OCI-LY3 (cell line): ENCODE measurements around the gene SHMT1.

Experiments used
- H2AFZ ChIP-seq: fragments of 200-600, 300-600 bp; shearing (Covaris generic); 2 replicates; pipeline ENCODE4 v1.6.0; 2014; ENCODE audit warnings: antibody characterized with exemption, low read depth, low read length
- H3K27ac ChIP-seq: fragments of 200-600, 300-600 bp; sonication (generic); 2 replicates; pipeline ENCODE4 v1.5.1; 2014; ENCODE audit warnings: mild to moderate bottlenecking, low read length, moderate library complexity, mixed read lengths
- H3K27me3 ChIP-seq: fragments of 200-600, 300-600 bp; sonication (generic); 2 replicates; pipeline ENCODE4 v1.6.1; 2014; ENCODE audit warnings: low read depth, low read length, mixed read lengths
- H3K36me3 ChIP-seq: fragments of 200-600, 300-600 bp; sonication (generic); replicated peaks from 2 replicates; pipeline ENCODE3; 2014; ENCODE audit warnings: low read depth, low read length, mixed read lengths
- H3K4me1 ChIP-seq: fragments of 300-600, 200-600 bp; sonication (generic); 2 replicates; pipeline ENCODE4 v1.6.1; 2014; ENCODE audit warnings: low read length, mixed read lengths
- H3K4me2 ChIP-seq: fragments of 200-600, 300-600 bp; sonication (generic); 2 replicates; pipeline ENCODE4 v1.6.1; 2014; ENCODE audit warnings: low read length, mixed read lengths
- H3K4me3 ChIP-seq: fragments of 300-600, 200-600 bp; sonication (generic); 2 replicates; pipeline ENCODE4 v1.5.1; 2014; ENCODE audit warnings: antibody characterized with exemption, mild to moderate bottlenecking, low read length, moderate library complexity
- H3K79me2 ChIP-seq: fragments of 300-600, 200-600 bp; shearing (Covaris generic); 2 replicates; pipeline ENCODE4 v1.6.1; 2014; ENCODE audit warnings: mild to moderate bottlenecking, low read length, mixed read lengths
- H3K9ac ChIP-seq: fragments of 300-600, 200-600 bp; shearing (Covaris generic); 2 replicates; pipeline ENCODE4 v1.6.0; 2014; ENCODE audit warnings: mild to moderate bottlenecking, low read length, moderate library complexity
- H3K9me3 ChIP-seq: fragments of 200-600, 300-600 bp; shearing (Covaris generic); 2 replicates; pipeline ENCODE4 v1.6.1; 2014; ENCODE audit warnings: low read length, mixed read lengths; ENCODE audit not compliant: insufficient read depth
- H4K20me1 ChIP-seq: fragments of 200-600, 300-600 bp; sonication (generic); 2 replicates; pipeline ENCODE4 v1.6.1; 2016; ENCODE audit warnings: low read length, mixed read lengths; ENCODE audit not compliant: insufficient read depth
- EZH2phosphoT487 ChIP-seq: fragments of 200-600 bp; shearing (Covaris generic); IDR thresholded peaks from 2 replicates; pipeline ENCODE4 v1.6.1; 2018; ENCODE audit warnings: antibody characterized with exemption, mixed run types, low read depth
- TF ChIP-seq, protein P1 (sequence below): fragments of 200-600, 300-600 bp; sonication (generic); IDR thresholded peaks from 2 replicates; pipeline ENCODE4 v1.5.1; 2014; ENCODE audit warnings: antibody characterized with exemption, low read length, low read depth

SHMT1 gene

DNA sequence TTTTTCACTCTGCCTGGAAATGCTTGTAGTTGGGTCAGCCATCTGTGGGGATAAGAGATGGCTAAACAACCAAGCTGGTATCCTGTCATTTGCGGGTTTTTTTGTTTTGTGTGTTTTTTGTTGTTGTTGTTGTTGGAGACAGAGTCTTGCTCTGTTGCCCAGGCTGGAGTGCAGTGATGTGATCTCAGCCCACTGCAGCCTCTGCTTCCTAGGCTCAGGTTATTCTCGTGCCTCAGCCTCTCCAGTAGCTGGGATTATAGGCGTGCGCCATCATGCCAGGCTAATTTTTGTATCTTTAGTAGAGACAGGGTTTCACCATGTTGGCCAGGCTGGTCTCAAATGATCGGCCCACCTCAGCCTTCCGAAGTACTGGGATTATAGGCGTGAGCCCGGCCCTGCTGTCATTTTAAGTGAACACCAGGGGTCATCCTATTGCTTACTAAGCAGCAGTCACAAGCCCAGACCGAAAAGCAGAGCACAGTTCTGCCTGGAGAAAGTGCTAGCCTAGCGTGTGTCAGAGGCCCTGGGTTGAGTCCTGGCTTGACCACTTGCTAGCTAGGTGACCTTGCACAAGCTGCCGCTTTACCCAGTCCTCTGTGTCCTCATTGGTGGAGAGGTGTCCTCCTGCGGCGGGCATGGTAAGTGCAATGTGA, 43.6 kb downstream of the SHMT1 start:
- Histone ChIP-seq H3K4me2 (no peak overlapping the region), H3K4me1 (no peaks in the 10 kb centered on the region; the same call in 1 of the 2 replicates), H3K79me2 (peaks cover 21% of the 10 kb centered on the region), H4K20me1 (no peaks in the 10 kb centered on the region), H3K4me3 (no peak overlapping the region), H3K9ac (no peak overlapping the region), H3K9me3 (no peaks in the 10 kb centered on the region), H3K27ac (no peak overlapping the region), H3K27me3 (no peaks in the 10 kb centered on the region), H2AFZ (no peak overlapping the region), H3K36me3 (peaks cover under 1% of the 10 kb centered on the region)
- TF ChIP-seq EZH2phosphoT487: no peak
- TF ChIP-seq, protein P1, sequence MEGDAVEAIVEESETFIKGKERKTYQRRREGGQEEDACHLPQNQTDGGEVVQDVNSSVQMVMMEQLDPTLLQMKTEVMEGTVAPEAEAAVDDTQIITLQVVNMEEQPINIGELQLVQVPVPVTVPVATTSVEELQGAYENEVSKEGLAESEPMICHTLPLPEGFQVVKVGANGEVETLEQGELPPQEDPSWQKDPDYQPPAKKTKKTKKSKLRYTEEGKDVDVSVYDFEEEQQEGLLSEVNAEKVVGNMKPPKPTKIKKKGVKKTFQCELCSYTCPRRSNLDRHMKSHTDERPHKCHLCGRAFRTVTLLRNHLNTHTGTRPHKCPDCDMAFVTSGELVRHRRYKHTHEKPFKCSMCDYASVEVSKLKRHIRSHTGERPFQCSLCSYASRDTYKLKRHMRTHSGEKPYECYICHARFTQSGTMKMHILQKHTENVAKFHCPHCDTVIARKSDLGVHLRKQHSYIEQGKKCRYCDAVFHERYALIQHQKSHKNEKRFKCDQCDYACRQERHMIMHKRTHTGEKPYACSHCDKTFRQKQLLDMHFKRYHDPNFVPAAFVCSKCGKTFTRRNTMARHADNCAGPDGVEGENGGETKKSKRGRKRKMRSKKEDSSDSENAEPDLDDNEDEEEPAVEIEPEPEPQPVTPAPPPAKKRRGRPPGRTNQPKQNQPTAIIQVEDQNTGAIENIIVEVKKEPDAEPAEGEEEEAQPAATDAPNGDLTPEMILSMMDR: peak; percentile 25; the same call in 1 of the 2 replicates

DNA sequence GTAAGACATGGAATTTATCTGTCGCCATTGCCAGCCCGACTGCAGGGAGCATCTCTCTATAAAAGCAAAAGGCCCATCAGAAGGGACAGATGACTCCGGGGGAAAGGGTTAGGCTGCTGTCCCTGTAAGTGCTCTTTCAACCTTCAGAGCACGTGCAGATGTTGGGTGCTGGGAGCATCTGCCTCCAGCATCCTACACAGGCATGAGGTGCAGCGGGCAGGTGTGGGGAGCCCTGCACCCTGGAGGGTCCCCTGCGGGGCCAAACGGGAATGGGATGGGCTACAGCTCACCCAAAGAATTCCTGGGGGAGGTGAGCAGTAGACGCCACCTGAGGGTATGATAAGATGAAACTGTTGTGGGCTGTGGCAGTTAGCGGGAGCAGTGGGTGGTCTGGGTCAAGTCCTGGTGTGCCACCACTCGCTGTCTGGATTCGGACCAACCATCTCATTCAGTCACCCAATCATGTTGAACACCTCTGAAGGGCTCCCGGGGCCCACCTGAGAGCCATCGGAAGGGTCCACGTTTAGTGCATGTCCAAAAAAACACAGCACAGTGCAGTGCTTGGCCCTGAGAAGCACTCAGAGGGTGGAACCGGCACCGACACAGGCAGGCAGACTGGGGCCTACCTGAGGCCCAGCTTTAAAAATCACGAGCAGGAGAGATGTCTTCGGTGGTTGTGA, 44.4 kb downstream of the SHMT1 start:
- no peaks in the 10 kb centered on the region for H3K4me1 ChIP-seq
- no peaks in the 10 kb centered on the region for H3K9me3 ChIP-seq
- peaks cover 28% of the 10 kb centered on the region for H3K79me2 ChIP-seq
- no peak overlapping the region for H3K9ac ChIP-seq
- no peaks in the 10 kb centered on the region for H3K36me3 ChIP-seq
- H3K27ac ChIP-seq: no peak overlapping the region
- no peaks in the 10 kb centered on the region for H4K20me1 ChIP-seq
- H2AFZ ChIP-seq: no peak overlapping the region
- H3K4me2 ChIP-seq: no peak overlapping the region
- no peaks in the 10 kb centered on the region for H3K27me3 ChIP-seq
- no peak overlapping the region for H3K4me3 ChIP-seq
- TF ChIP-seq, protein P1: no peak
- no peak for TF ChIP-seq EZH2phosphoT487

GRCh38 chr17:18318117-18318516, 45.2 kb downstream of the SHMT1 start:
- H4K20me1 ChIP-seq: no peaks in the 10 kb centered on the region

DNA sequence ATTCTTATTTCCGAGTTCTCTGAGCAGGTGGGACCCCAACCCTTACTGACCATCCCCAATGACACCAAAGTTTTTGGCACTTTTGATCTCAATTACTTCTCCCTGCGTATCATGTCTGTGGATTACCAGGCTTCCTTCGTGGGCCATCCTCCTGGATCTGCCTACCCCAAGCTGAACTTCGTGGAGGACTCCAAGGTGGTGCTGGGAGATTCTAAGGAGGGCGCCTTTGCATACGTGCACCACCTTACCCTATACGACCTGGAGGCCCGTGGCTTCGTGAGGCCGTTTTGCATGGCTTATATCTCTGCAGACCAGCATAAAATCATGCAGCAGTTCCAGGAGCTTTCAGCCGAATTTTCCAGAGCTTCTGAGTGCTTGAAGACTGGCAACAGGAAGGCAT, 47.4 kb downstream of the SHMT1 start:
- H3K79me2 ChIP-seq: peaks cover 54% of the 10 kb centered on the region
- no peak overlapping the region for H2AFZ ChIP-seq
- H4K20me1 ChIP-seq: no peaks in the 10 kb centered on the region
- H3K9ac ChIP-seq: peak overlapping the region; percentile 68
- H3K9me3 ChIP-seq: no peaks in the 10 kb centered on the region
- no peaks in the 10 kb centered on the region for H3K27me3 ChIP-seq
- 0 out of 2 replicates have a peak, but pooled peaks cover 4% of the 10 kb centered on the region for H3K4me1 ChIP-seq
- TF ChIP-seq EZH2phosphoT487: no peak
- TF ChIP-seq, protein P1: no peak
- peak overlapping the region; percentile 92 for H3K4me3 ChIP-seq
- H3K36me3 ChIP-seq: no peaks in the 10 kb centered on the region
- peak overlapping the region; percentile 62 for H3K4me2 ChIP-seq
- H3K27ac ChIP-seq: peak overlapping the region; percentile 79

More at GRCh38 chr17:18318117-18318516, 45.2 kb downstream of the SHMT1 start:
- no peak overlapping the region for H3K27ac ChIP-seq
- H2AFZ ChIP-seq: no peak overlapping the region
- H3K4me2 ChIP-seq: no peak overlapping the region
- H3K9ac ChIP-seq: no peak overlapping the region
- no peak overlapping the region for H3K4me3 ChIP-seq
- H3K36me3 ChIP-seq: no peaks in the 10 kb centered on the region
- no peaks in the 10 kb centered on the region for H3K27me3 ChIP-seq
- peaks cover 36% of the 10 kb centered on the region for H3K79me2 ChIP-seq
- H3K4me1 ChIP-seq: 0 out of 2 replicates have a peak, but pooled peaks cover 4% of the 10 kb centered on the region
- TF ChIP-seq EZH2phosphoT487: no peak
- TF ChIP-seq, protein P1: no peak
- no peaks in the 10 kb centered on the region for H3K9me3 ChIP-seq
